GM23248 (cell line): Measurements from ENCODE around the gene EFNA2.

ENCODE experiments used
- EZH2 ChIP-seq: fragments of 200-600 bp; sonication (generic); IDR thresholded peaks from 2 replicates; pipeline ENCODE4 v1.6.1; 2018; ENCODE audit warnings: antibody characterized with exemption, mild to moderate bottlenecking; ENCODE audit not compliant: insufficient read depth, poor library complexity, severe bottlenecking
- EZH2phosphoT487 ChIP-seq: fragments of 200-600 bp; sonication (generic); IDR thresholded peaks from 2 replicates; pipeline ENCODE4 v1.6.1; 2018; ENCODE audit warnings: antibody characterized with exemption, moderate library complexity, mild to moderate bottlenecking, low read depth; ENCODE audit not compliant: insufficient read depth

DNA sequence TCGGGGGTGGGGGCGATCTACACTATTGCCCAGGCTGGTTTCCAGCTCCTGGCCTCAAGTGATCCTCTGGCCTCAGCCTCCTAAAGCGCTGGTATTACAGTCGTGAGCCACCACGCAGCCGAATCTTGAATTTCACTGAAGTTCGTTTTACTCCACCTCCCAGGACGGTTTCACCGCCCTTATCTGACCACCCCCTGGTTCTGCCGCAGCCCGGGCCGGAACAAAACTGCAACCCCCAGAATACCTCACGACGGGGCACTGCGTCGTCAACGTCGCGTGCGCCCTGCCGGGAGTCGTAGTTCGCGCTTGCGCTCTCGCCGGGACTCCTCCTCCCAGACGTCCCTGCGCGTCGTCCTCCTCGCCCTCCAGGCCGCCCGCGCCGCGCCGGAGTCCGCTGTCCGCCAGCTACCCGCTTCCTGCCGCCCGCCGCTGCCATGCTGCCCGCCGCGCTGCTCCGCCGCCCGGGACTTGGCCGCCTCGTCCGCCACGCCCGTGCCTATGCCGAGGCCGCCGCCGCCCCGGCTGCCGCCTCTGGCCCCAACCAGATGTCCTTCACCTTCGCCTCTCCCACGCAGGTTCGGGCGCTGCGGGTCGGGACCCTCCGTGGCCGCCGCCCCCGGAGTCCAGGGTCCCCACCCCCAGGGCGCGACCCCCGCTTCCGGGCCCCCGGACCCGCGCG, 44.1 kb upstream of the EFNA2 start, which contains the start of gene ATP5F1D:
- TF ChIP-seq EZH2 (no peak), EZH2phosphoT487 (no peak)
